Mesothelial cell of epicardium (in vitro differentiated cells): ENCODE results near the gene SIGLEC14. TPM values are rescaled to one million over a fixed set of nuclear protein-coding genes. Genes with fewer than 3 reads are reported as not detected.

Experiments
- DNase-seq, 2 experiments: peaks; one replicate each; pipeline ENCODE4 v3.0.0; 2021; ENCODE audit warnings: low spot score in 2 of 2; ENCODE audit not compliant: unreplicated experiment in 2 of 2
- H3K27ac Mint-ChIP-seq: 2 replicates; pipeline ENCODE4 v1.8.0; 2021; ENCODE audit warnings: mixed read lengths
- H3K27me3 Mint-ChIP-seq: 2 replicates; pipeline ENCODE4 v1.8.0; 2021; ENCODE audit warnings: low read depth, mixed read lengths
- H3K36me3 Mint-ChIP-seq: 2 replicates; pipeline ENCODE4 v1.8.0; 2021; ENCODE audit warnings: mixed read lengths
- H3K4me1 Mint-ChIP-seq: 2 replicates; pipeline ENCODE4 v1.8.0; 2021; ENCODE audit warnings: mixed read lengths
- H3K4me3 Mint-ChIP-seq: 2 replicates; pipeline ENCODE4 v1.8.0; 2021; ENCODE audit warnings: mild to moderate bottlenecking, moderate library complexity, mixed read lengths
- H3K9me3 Mint-ChIP-seq: 2 replicates; pipeline ENCODE4 v1.8.0; 2021; ENCODE audit warnings: mixed read lengths
- CTCF ChIP-seq: fragments of 200-600 bp; sonication (generic); IDR thresholded peaks from one replicate; pipeline ENCODE4 v1.5.0; 2021; ENCODE audit warnings: antibody characterized with exemption; ENCODE audit not compliant: unreplicated experiment
- total RNA-seq: library from RNA; stranded (reverse); gene quantifications from 3 replicates; pipeline ENCODE4 v1.2.1, GENCODE V29; 2021

Gene SIGLEC14
- total RNA-seq, 1 donor from 2014 or later: not detected

- TF ChIP-seq CTCF: no peak
- peaks cover 8% of the 10 kb centered on the region for H3K36me3 Mint-ChIP-seq
- peak overlapping the region; percentile 94 for H3K27ac Mint-ChIP-seq
- peak overlapping the region; percentile 82 for H3K4me3 Mint-ChIP-seq
- peaks cover 43% of the 10 kb centered on the region for H3K4me1 Mint-ChIP-seq
- H3K9me3 Mint-ChIP-seq: peaks cover 4% of the 10 kb centered on the region
- no peaks in the 10 kb centered on the region for H3K27me3 Mint-ChIP-seq
- DNase-seq: peak; percentile 90 to 96
These were observed 42.3 kb upstream of the SIGLEC14 start for GRCh38 chr19:51688671-51689571.

- Mint-ChIP-seq H3K27me3 (no peaks in the 10 kb centered on the region), H3K36me3 (peaks cover 2% of the 10 kb centered on the region), H3K4me3 (peak overlapping the region; percentile 82), H3K27ac (peak overlapping the region; percentile 94), H3K9me3 (peaks cover 4% of the 10 kb centered on the region), H3K4me1 (peaks cover 34% of the 10 kb centered on the region)
- DNase-seq: peak in 1 of 2 experiments; percentile 52
- TF ChIP-seq CTCF: no peak
These were observed 41.4 kb upstream of the SIGLEC14 start for GRCh38 chr19:51687791-51688670.

- H3K27ac Mint-ChIP-seq: no peak overlapping the region
- TF ChIP-seq CTCF: no peak
- no peak overlapping the region for H3K4me3 Mint-ChIP-seq
- no peaks in the 10 kb centered on the region for H3K27me3 Mint-ChIP-seq
- peaks cover 4% of the 10 kb centered on the region for H3K9me3 Mint-ChIP-seq
- DNase-seq: no peak
- peaks cover 2% of the 10 kb centered on the region for H3K36me3 Mint-ChIP-seq
- H3K4me1 Mint-ChIP-seq: peaks cover 21% of the 10 kb centered on the region
These were observed 39.5 kb upstream of the SIGLEC14 start for GRCh38 chr19:51686171-51686570.

GRCh38 chr19:51681286-51681941, 34.8 kb upstream of the SIGLEC14 start:
- TF ChIP-seq CTCF: no peak
- peaks cover 7% of the 10 kb centered on the region for H3K9me3 Mint-ChIP-seq

GRCh38 chr19:51680474-51680873, 33.8 kb upstream of the SIGLEC14 start:
- peaks cover 7% of the 10 kb centered on the region for H3K9me3 Mint-ChIP-seq
- H3K27me3 Mint-ChIP-seq: peaks cover 22% of the 10 kb centered on the region

More at GRCh38 chr19:51681286-51681941, 34.8 kb upstream of the SIGLEC14 start:
- peaks cover 3% of the 10 kb centered on the region for H3K4me1 Mint-ChIP-seq
- H3K27ac Mint-ChIP-seq: no peak overlapping the region
- no peak for DNase-seq
- peaks cover 22% of the 10 kb centered on the region for H3K27me3 Mint-ChIP-seq
- H3K36me3 Mint-ChIP-seq: peaks cover 2% of the 10 kb centered on the region
- H3K4me3 Mint-ChIP-seq: no peak overlapping the region

More at GRCh38 chr19:51680474-51680873, 33.8 kb upstream of the SIGLEC14 start:
- Mint-ChIP-seq H3K27ac (no peak overlapping the region), H3K36me3 (peaks cover 2% of the 10 kb centered on the region), H3K4me1 (no peaks in the 10 kb centered on the region), H3K4me3 (no peak overlapping the region)
- no peak for TF ChIP-seq CTCF
- DNase-seq: no peak
